HepG2 (cell line): ENCODE data around the gene HOXB6. TPM values are rescaled to one million over a fixed set of nuclear protein-coding genes. Genes with fewer than 3 reads are reported as not detected.
A peak's percentile ranks its signal among the peaks of the same experiment; 100 is the strongest.

ENCODE experiments used
- CBX2 ChIP-seq, 2 experiments: fragments of 200-600 bp in 1 of 2; sonication (generic); formaldehyde crosslinking in 1 of 2; IDR thresholded peaks; 2 replicates each; pipeline versions ENCODE4 v1.7.0 to v1.8.1; 2018 to 2022; ENCODE audit warnings: low read depth in 2 of 2, low read length in 1 of 2, mild to moderate bottlenecking in 1 of 2, missing genetic modification reagents in 1 of 2
- CERS6 ChIP-seq: sonication (generic); formaldehyde crosslinking; IDR thresholded peaks from 2 replicates; pipeline ENCODE4 v1.5.0; 2020; ENCODE audit warnings: missing genetic modification reagents
- FOXK1 ChIP-seq: sonication (generic); formaldehyde crosslinking; IDR thresholded peaks from 2 replicates; pipeline ENCODE4 v1.4.0; 2020; ENCODE audit warnings: low read depth, missing genetic modification reagents, borderline replicate concordance
- FOXO1 ChIP-seq: sonication (generic); formaldehyde crosslinking; IDR thresholded peaks from 2 replicates; pipeline ENCODE4 v1.4.0; 2020; ENCODE audit warnings: missing genetic modification reagents
- GABPB1 ChIP-seq: IDR thresholded peaks from 2 replicates; pipeline ENCODE4 v1.6.1; 2016; ENCODE audit warnings: mild to moderate bottlenecking, missing genetic modification reagents, moderate library complexity, missing compliant biosample characterization
- HNF4G ChIP-seq, 2 experiments: sonication (generic) in 1 of 2; formaldehyde crosslinking in 1 of 2; IDR thresholded peaks; 2 replicates each; pipeline versions ENCODE4 v1.4.0 to v1.6.1; 2011 to 2020; ENCODE audit warnings: borderline replicate concordance in 2 of 2, low read depth in 2 of 2, mild to moderate bottlenecking in 2 of 2, low read length in 1 of 2, missing genetic modification reagents in 1 of 2, moderate library complexity in 1 of 2
- HNRNPLL ChIP-seq: fragments of 200-400 bp; formaldehyde crosslinking; IDR thresholded peaks from 2 replicates; pipeline ENCODE4 v1.6.1; 2017; ENCODE audit warnings: mild to moderate bottlenecking, low read depth, low read length; ENCODE audit not compliant: poor library complexity, severe bottlenecking
- HOXA3 ChIP-seq: sonication (generic); formaldehyde crosslinking; IDR thresholded peaks from 2 replicates; pipeline ENCODE4 v1.5.0; 2020; ENCODE audit warnings: missing genetic modification reagents
- KDM2A ChIP-seq: sonication (generic); formaldehyde crosslinking; IDR thresholded peaks from 2 replicates; pipeline ENCODE4 v1.4.0; 2020; ENCODE audit warnings: low read depth, missing genetic modification reagents, borderline replicate concordance
- MED13 ChIP-seq: sonication (generic); formaldehyde crosslinking; IDR thresholded peaks from 2 replicates; pipeline ENCODE4 v1.5.0; 2020; ENCODE audit warnings: missing genetic modification reagents
- NFKB2 ChIP-seq: sonication (generic); formaldehyde crosslinking; IDR thresholded peaks from 2 replicates; pipeline ENCODE4 v1.4.0; 2020; ENCODE audit warnings: missing genetic modification reagents, borderline replicate concordance
- PCBP1 ChIP-seq: fragments of 200-400 bp; formaldehyde crosslinking; IDR thresholded peaks from 2 replicates; pipeline ENCODE4 v1.6.1; 2017; ENCODE audit warnings: mild to moderate bottlenecking, low read depth, low read length, borderline replicate concordance
- PHB2 ChIP-seq: fragments of 450-650 bp; IDR thresholded peaks from 2 replicates; pipeline ENCODE4 v1.6.1; 2018; ENCODE audit not compliant: partially characterized antibody
- RAD21 ChIP-seq: fragments of 450-650 bp; formaldehyde crosslinking; IDR thresholded peaks from 2 replicates; pipeline ENCODE4 v1.5.0; 2020; ENCODE audit warnings: mild to moderate bottlenecking
- RORA ChIP-seq: sonication (generic); formaldehyde crosslinking; IDR thresholded peaks from 2 replicates; pipeline ENCODE4 v1.5.0; 2020; ENCODE audit warnings: mild to moderate bottlenecking, missing genetic modification reagents, moderate library complexity
- SMC3 ChIP-seq: IDR thresholded peaks from 2 replicates; pipeline ENCODE4 v1.6.1; 2011; ENCODE audit warnings: low read length, improper control_type of control experiment
- SP1 ChIP-seq, 2 experiments: fragments of 450-650 bp in 1 of 2; sonication (generic) in 1 of 2; formaldehyde crosslinking in 1 of 2; IDR thresholded peaks; 2 replicates each; pipeline versions ENCODE4 v1.4.0 to v1.6.1; 2016 to 2020; ENCODE audit warnings: missing genetic modification reagents in 1 of 2
- SSRP1 ChIP-seq: IDR thresholded peaks from 2 replicates; pipeline ENCODE4 v1.6.1; 2016; ENCODE audit warnings: control low read depth
- ZFP36 ChIP-seq: fragments of 150-350 bp; IDR thresholded peaks from 2 replicates; pipeline ENCODE4 v1.6.1; 2018; ENCODE audit warnings: borderline replicate concordance, low read length, low read depth; ENCODE audit not compliant: partially characterized antibody
- ZNF337 ChIP-seq: sonication (generic); formaldehyde crosslinking; IDR thresholded peaks from 2 replicates; pipeline ENCODE4 v1.5.1; 2020; ENCODE audit warnings: missing genetic modification reagents, low read depth, mild to moderate bottlenecking, borderline replicate concordance
- ZNF580 ChIP-seq: IDR thresholded peaks from 2 replicates; pipeline ENCODE4 v1.6.1; 2016; ENCODE audit warnings: low read depth, borderline replicate concordance
- ZNF619 ChIP-seq: sonication (generic); formaldehyde crosslinking; IDR thresholded peaks from 2 replicates; pipeline ENCODE4 v1.4.0; 2020; ENCODE audit warnings: mild to moderate bottlenecking, missing genetic modification reagents
- ZSCAN21 ChIP-seq: sonication (generic); formaldehyde crosslinking; IDR thresholded peaks from 2 replicates; pipeline ENCODE4 v1.8.0; 2022; ENCODE audit warnings: mild to moderate bottlenecking, missing genetic modification reagents, moderate library complexity, borderline replicate concordance
- polyA plus RNA-seq, 8 experiments: library from polyadenylated mRNA; depleted of rRNA in 3 of 8; stranded (reverse) in 7 of 8; unstranded in 1 of 8; fragments of >200 nt; fragmentation: Illumina TruSeq in 4 of 8; extraction: Trizol in 4 of 8; gene quantifications; 2 replicates each; pipeline versions ENCODE4 v1.2.1 to v1.2.3, GENCODE V29; 2011 to 2016; ENCODE audit warnings: low read depth in 4 of 8, missing spikeins in 1 of 8, mixed read lengths in 1 of 8; ENCODE audit not compliant: insufficient read depth in 1 of 8
- total RNA-seq, 5 experiments: library from RNA; depleted of rRNA; stranded (reverse); fragments of >200 nt; fragmentation: Illumina TruSeq; extraction: Trizol; gene quantifications; 2 replicates each; pipeline ENCODE4 v1.2.3, GENCODE V29; 2016; ENCODE audit warnings: low read depth in 1 of 5
- TF ChIP-seq, protein P1 (sequence below): sonication (generic); formaldehyde crosslinking; IDR thresholded peaks from 2 replicates; pipeline ENCODE4 v1.4.0; 2020; ENCODE audit warnings: missing genetic modification reagents

The HOXB6 gene
- total and polyA plus RNA-seq, 2 of the 13 experiments (the other 11 are each of a cell fraction or from before 2014, with no cell fraction given): not detected

- TF ChIP-seq FOXO1 (CRISPR knock-in tag): peak; percentile 42; the same call in 1 of the 2 replicates
- no peak for TF ChIP-seq HNF4G (IDR thresholded peaks at IDR 0.05; ENCODE audit: borderline replicate concordance, low read depth, low read length)
- no peak for TF ChIP-seq HNF4G (CRISPR knock-in tag; IDR thresholded peaks at IDR 0.05; ENCODE audit: borderline replicate concordance, low read depth)
- no peak for TF ChIP-seq ZNF337 (CRISPR knock-in tag)
- no peak for TF ChIP-seq RORA (CRISPR knock-in tag)
- no peak for TF ChIP-seq ZSCAN21 (CRISPR knock-in tag)
- TF ChIP-seq PCBP1: no peak
- TF ChIP-seq MED13 (CRISPR knock-in tag): no peak
- TF ChIP-seq NFKB2: peak; percentile 29; the same call in 1 of the 2 replicates
- peak; percentile 82 for TF ChIP-seq RAD21 (CRISPR knock-in tag)
- peak; percentile 55; the same call in 1 of the 2 replicates for TF ChIP-seq HOXA3
- TF ChIP-seq SMC3: peak; percentile 42; the same call in 1 of the 2 replicates
- TF ChIP-seq SSRP1: no peak
- peak; percentile 12 for TF ChIP-seq HNRNPLL
- TF ChIP-seq, protein P1, sequence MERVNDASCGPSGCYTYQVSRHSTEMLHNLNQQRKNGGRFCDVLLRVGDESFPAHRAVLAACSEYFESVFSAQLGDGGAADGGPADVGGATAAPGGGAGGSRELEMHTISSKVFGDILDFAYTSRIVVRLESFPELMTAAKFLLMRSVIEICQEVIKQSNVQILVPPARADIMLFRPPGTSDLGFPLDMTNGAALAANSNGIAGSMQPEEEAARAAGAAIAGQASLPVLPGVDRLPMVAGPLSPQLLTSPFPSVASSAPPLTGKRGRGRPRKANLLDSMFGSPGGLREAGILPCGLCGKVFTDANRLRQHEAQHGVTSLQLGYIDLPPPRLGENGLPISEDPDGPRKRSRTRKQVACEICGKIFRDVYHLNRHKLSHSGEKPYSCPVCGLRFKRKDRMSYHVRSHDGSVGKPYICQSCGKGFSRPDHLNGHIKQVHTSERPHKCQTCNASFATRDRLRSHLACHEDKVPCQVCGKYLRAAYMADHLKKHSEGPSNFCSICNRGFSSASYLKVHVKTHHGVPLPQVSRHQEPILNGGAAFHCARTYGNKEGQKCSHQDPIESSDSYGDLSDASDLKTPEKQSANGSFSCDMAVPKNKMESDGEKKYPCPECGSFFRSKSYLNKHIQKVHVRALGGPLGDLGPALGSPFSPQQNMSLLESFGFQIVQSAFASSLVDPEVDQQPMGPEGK (CRISPR knock-in tag): peak; percentile 57
- no peak for TF ChIP-seq ZNF619 (CRISPR knock-in tag)
- peak; percentile 40; the same call in 1 of the 2 replicates for TF ChIP-seq ZNF580
- TF ChIP-seq CERS6: no peak
- TF ChIP-seq PHB2: no peak
- peak; percentile 71; the same call in 1 of the 2 replicates for TF ChIP-seq KDM2A (CRISPR knock-in tag)
- peak; percentile 39 for TF ChIP-seq ZFP36
- 0 out of 2 replicates have a peak, but pooled peaks have one; percentile 18 for TF ChIP-seq FOXK1
- TF ChIP-seq CBX2 (IDR thresholded peaks at IDR 0.05; ENCODE audit: low read depth, low read length): peak; percentile 57; the same call in 1 of the 2 replicates
- no peak for TF ChIP-seq CBX2 (CRISPR knock-in tag; IDR thresholded peaks at IDR 0.05; ENCODE audit: low read depth)
- TF ChIP-seq GABPB1 (CRISPR knock-in tag): peak; percentile 49; the same call in 1 of the 2 replicates
- TF ChIP-seq SP1 (IDR thresholded peaks at IDR 0.05): no peak
- 0 out of 2 replicates have a peak, but pooled peaks have one; percentile 24 for TF ChIP-seq SP1 (CRISPR knock-in tag; IDR thresholded peaks at IDR 0.05)
Measured at GRCh38 chr17:48593840-48594537, 10.8 kb downstream of the HOXB6 start (continued).
